Cardiac fibroblast (primary cell): Measurements from ENCODE around the gene PXYLP1.
A peak's percentile ranks its signal among the peaks of the same experiment; 100 is the strongest.

ENCODE experiments used
- DNase-seq, 2 donors: peaks; one replicate each; pipeline versions ENCODE4 v3.0.0 to v3.0.0-alpha.2; 2010; ENCODE audit warnings: low read depth in 2 of 2
- H3K4me3 ChIP-seq, 2 donors: replicated peaks in 1 of 2; 1 replicate in 1 of 2; 2 replicates in 1 of 2; pipeline ENCODE4 v1.5.1; 2011; ENCODE audit warnings: low read depth in 2 of 2, low read length in 2 of 2, mild to moderate bottlenecking in 2 of 2, moderate library complexity in 1 of 2
- TF ChIP-seq, protein P1 (sequence below): IDR thresholded peaks from one replicate; pipeline ENCODE4 v1.5.1; 2011; ENCODE audit warnings: low read depth, mild to moderate bottlenecking, low read length, inconsistent platforms

PXYLP1 gene

GRCh38 chr3:141240687-141241615, 9.3 kb downstream of the PXYLP1 start:
- DNase-seq = peak; percentile 12 to 56
- no peak overlapping the region for H3K4me3 ChIP-seq
- TF ChIP-seq, protein P1, sequence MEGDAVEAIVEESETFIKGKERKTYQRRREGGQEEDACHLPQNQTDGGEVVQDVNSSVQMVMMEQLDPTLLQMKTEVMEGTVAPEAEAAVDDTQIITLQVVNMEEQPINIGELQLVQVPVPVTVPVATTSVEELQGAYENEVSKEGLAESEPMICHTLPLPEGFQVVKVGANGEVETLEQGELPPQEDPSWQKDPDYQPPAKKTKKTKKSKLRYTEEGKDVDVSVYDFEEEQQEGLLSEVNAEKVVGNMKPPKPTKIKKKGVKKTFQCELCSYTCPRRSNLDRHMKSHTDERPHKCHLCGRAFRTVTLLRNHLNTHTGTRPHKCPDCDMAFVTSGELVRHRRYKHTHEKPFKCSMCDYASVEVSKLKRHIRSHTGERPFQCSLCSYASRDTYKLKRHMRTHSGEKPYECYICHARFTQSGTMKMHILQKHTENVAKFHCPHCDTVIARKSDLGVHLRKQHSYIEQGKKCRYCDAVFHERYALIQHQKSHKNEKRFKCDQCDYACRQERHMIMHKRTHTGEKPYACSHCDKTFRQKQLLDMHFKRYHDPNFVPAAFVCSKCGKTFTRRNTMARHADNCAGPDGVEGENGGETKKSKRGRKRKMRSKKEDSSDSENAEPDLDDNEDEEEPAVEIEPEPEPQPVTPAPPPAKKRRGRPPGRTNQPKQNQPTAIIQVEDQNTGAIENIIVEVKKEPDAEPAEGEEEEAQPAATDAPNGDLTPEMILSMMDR = no peak

- peak in 1 of 2 donors; percentile 47 for DNase-seq
- no peak overlapping the region for H3K4me3 ChIP-seq
- TF ChIP-seq, protein P1 = no peak
These were observed 10.2 kb downstream of the PXYLP1 start for GRCh38 chr3:141241616-141242376.

DNA sequence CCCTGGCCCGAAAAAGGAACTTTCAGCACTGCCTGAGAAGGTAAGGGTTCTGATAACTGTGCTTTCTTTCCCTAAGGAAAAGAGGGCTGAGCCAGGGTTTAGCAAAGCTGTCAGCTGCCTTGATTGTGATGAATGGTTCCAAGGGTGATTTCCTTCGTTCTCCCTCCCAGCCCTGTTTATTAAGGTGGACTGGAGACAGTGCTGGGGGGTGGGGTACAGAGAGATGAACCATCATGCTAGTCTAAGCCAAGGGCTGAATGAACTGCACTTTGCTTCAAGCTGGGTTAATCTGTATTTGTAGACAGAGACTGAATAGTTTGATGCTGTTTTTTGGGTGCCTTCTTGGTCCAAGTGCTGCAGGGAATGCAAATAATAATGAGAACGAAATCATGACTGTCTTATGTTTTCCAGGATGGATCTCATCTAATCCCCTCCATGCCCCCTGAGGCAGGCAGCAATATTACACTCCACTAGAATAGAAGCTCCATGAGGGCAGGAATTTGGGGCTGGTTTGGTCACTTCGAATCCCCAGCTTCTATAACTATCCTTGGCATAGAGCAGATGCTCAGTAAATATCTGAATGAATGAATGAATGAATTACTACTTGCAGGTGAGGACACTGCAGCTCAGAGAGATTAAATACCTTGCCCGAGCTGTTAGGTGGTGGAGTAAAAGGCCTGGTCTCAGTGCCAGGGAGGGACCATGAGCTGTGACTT, 10.9 kb downstream of the PXYLP1 start:
- TF ChIP-seq, protein P1 = no peak
- no peak for DNase-seq
- no peak overlapping the region for H3K4me3 ChIP-seq

DNA sequence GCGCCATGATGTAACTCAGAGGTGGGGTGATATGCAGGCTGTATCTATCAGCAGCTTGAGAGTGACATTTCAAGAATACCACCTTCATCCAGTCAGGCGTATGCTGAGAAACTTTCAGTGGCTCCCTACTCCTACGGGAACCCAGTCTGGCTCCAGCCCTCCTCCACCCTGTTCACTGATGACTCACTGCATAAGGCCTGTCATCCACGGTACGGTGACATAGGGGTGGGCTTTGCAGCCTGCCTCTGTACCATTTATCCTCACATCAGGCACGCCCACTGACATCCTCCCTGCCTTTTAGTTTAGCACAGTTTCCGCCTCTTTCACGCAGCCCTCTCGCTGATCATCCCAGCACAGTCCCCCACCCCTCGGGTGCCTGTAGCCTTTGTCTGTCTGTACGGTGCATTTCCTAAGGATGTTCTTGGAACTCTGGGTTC, 11.7 kb downstream of the PXYLP1 start:
- TF ChIP-seq, protein P1 = no peak
- DNase-seq = peak; percentile 12 to 42

GRCh38 chr3:141246224-141246957, 14.8 kb downstream of the PXYLP1 start:
- H3K4me3 ChIP-seq = no peak overlapping the region
- no peak for DNase-seq
- TF ChIP-seq, protein P1 = no peak

More for the DNA sequence above, 11.7 kb downstream of the PXYLP1 start:
- no peak overlapping the region for H3K4me3 ChIP-seq

- DNase-seq = no peak
- TF ChIP-seq, protein P1 = no peak
- H3K4me3 ChIP-seq = no peak overlapping the region
These were observed 15.3 kb downstream of the PXYLP1 start for GRCh38 chr3:141246958-141247301.
